GM12872 (cell line): ENCODE measurements around the gene NFKBIL1.

Source experiments
- CTCF ChIP-seq: IDR thresholded peaks from 3 replicates; pipeline ENCODE4 v1.5.1; 2011; ENCODE audit warnings: low read depth, mild to moderate bottlenecking, low read length, moderate library complexity; ENCODE audit not compliant: insufficient read depth

The NFKBIL1 gene

DNA sequence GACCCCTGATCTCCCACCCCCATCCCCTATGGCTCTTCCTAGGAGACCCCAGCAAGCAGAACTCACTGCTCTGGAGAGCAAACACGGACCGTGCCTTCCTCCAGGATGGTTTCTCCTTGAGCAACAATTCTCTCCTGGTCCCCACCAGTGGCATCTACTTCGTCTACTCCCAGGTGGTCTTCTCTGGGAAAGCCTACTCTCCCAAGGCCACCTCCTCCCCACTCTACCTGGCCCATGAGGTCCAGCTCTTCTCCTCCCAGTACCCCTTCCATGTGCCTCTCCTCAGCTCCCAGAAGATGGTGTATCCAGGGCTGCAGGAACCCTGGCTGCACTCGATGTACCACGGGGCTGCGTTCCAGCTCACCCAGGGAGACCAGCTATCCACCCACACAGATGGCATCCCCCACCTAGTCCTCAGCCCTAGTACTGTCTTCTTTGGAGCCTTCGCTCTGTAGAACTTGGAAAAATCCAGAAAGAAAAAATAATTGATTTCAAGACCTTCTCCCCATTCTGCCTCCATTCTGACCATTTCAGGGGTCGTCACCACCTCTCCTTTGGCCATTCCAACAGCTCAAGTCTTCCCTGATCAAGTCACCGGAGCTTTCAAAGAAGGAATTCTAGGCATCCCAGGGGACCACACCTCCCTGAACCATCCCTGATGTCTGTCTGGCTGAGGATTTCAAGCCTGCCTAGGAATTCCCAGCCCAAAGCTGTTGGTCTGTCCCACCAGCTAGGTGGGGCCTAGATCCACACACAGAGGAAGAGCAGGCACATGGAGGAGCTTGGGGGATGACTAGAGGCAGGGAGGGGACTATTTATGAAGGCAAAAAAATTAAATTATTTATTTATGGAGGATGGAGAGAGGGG is 26.1 kb downstream of the NFKBIL1 start:
- no peak for TF ChIP-seq CTCF

GRCh38 chr6:31574106-31575061 is 27.0 kb downstream of the NFKBIL1 start:
- TF ChIP-seq CTCF = peak; percentile 28; the same call in 2 of the 3 replicates

DNA sequence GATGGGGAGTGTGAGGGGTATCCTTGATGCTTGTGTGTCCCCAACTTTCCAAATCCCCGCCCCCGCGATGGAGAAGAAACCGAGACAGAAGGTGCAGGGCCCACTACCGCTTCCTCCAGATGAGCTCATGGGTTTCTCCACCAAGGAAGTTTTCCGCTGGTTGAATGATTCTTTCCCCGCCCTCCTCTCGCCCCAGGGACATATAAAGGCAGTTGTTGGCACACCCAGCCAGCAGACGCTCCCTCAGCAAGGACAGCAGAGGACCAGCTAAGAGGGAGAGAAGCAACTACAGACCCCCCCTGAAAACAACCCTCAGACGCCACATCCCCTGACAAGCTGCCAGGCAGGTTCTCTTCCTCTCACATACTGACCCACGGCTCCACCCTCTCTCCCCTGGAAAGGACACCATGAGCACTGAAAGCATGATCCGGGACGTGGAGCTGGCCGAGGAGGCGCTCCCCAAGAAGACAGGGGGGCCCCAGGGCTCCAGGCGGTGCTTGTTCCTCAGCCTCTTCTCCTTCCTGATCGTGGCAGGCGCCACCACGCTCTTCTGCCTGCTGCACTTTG is 28.0 kb downstream of the NFKBIL1 start, which contains the start of gene TNF:
Gene TNF (plus strand): TSS at position 231 of the 567 bp plus-strand sequence. CDS start 177 bp downstream, at position 408.
- no peak for TF ChIP-seq CTCF

GRCh38 chr6:31575952-31576685 is 28.7 kb downstream of the NFKBIL1 start:
- TF ChIP-seq CTCF = no peak

GRCh38 chr6:31576897-31577578 is 29.6 kb downstream of the NFKBIL1 start:
- TF ChIP-seq CTCF = no peak

GRCh38 chr6:31577579-31577966 is 30.2 kb downstream of the NFKBIL1 start:
- TF ChIP-seq CTCF = no peak
